H1 (cell line): ENCODE results near the gene BCL3. TPM values are rescaled to one million over a fixed set of nuclear protein-coding genes. Genes with fewer than 3 reads are reported as not detected.

ENCODE experiments used
- CTCF ChIA-PET: fragments of 300-600 bp; sonication (Branson Sonifier 250); formaldehyde crosslinking; loops from one replicate; lab custom pipeline; 2021; ENCODE audit not compliant: partially characterized antibody; lab: Charles Lee
- POLR2A ChIA-PET: fragments of 300-600 bp; sonication (Branson Sonifier 250); formaldehyde crosslinking; loops from one replicate; lab custom pipeline; 2021; ENCODE audit warnings: inconsistent platforms; ENCODE audit not compliant: partially characterized antibody; lab: Charles Lee
- DNase-seq, 2 experiments: peaks; one replicate each; pipeline versions ENCODE4 v3.0.0 to v3.0.0-alpha.2; 2010 to 2022; ENCODE audit warnings: low spot score in 2 of 2, low read depth in 1 of 2, mixed read lengths in 1 of 2
- FAIRE-seq: peaks from 2 replicates; lab custom pipeline; 2011; peaks lifted over from hg19 to GRCh38; lab: Jason Lieb, UNC
- H2AFZ ChIP-seq: 2 replicates; pipeline ENCODE4 v1.8.1; 2012; ENCODE audit warnings: low read length, inconsistent platforms
- H2AK5ac ChIP-seq: 2 replicates; pipeline ENCODE4 v1.6.1; 2013; ENCODE audit warnings: low read depth, low read length
- H2BK120ac ChIP-seq: replicated peaks from 2 replicates; pipeline ENCODE3; 2013; ENCODE audit warnings: low read depth, low read length, inconsistent platforms
- H2BK12ac ChIP-seq: 2 replicates; pipeline ENCODE4 v1.6.1; 2013; ENCODE audit warnings: low read depth, low read length
- H2BK15ac ChIP-seq: 2 replicates; pipeline ENCODE4 v1.6.1; 2013; ENCODE audit warnings: low read length
- H2BK20ac ChIP-seq: 2 replicates; pipeline ENCODE4 v1.6.1; 2013; ENCODE audit warnings: low read length
- H2BK5ac ChIP-seq: 2 replicates; pipeline ENCODE4 v1.6.1; 2013; ENCODE audit warnings: low read depth, low read length
- H3K14ac ChIP-seq: 2 replicates; pipeline ENCODE4 v1.6.1; 2013; ENCODE audit warnings: inconsistent platforms; ENCODE audit not compliant: insufficient read length
- H3K18ac ChIP-seq: 2 replicates; pipeline ENCODE4 v1.6.1; 2013; ENCODE audit warnings: low read length; ENCODE audit errors: extremely low read depth
- H3K23ac ChIP-seq: 2 replicates; pipeline ENCODE4 v1.6.1; 2013; ENCODE audit warnings: inconsistent platforms; ENCODE audit not compliant: insufficient read length
- H3K23me2 ChIP-seq: 2 replicates; pipeline ENCODE4 v1.6.1; 2013; ENCODE audit warnings: low read depth, low read length
- H3K27ac ChIP-seq: 2 replicates; pipeline ENCODE4 v1.6.1; 2011; ENCODE audit warnings: low read depth, low read length, inconsistent platforms
- H3K27me3 ChIP-seq, 4 experiments: replicated peaks in 1 of 4; 1 replicate in 1 of 4; 2 replicates in 3 of 4; pipeline versions ENCODE4 v1.6.1 to v1.8.1; 2011 to 2013; ENCODE audit warnings: low read length in 3 of 4, mild to moderate bottlenecking in 3 of 4, inconsistent platforms in 2 of 4, mixed read lengths in 2 of 4, moderate library complexity in 1 of 4; ENCODE audit not compliant: control insufficient read depth in 3 of 4, insufficient read depth in 3 of 4; ENCODE audit errors: extremely low read depth in 1 of 4
- H3K36me3 ChIP-seq, 4 experiments: 2 replicates each; pipeline versions ENCODE4 v1.6.1 to v1.8.1; 2011 to 2013; ENCODE audit warnings: mild to moderate bottlenecking in 4 of 4, low read length in 3 of 4, moderate library complexity in 2 of 4, control low read depth in 1 of 4, inconsistent platforms in 1 of 4; ENCODE audit not compliant: insufficient read depth in 4 of 4, control insufficient read depth in 2 of 4
- H3K4ac ChIP-seq: replicated peaks from 2 replicates; pipeline ENCODE3; 2013; ENCODE audit warnings: low read length, low read depth, mixed read lengths, inconsistent platforms; ENCODE audit not compliant: insufficient read length
- H3K4me1 ChIP-seq, 4 experiments: replicated peaks in 1 of 4; 1 replicate in 1 of 4; 2 replicates in 3 of 4; pipeline versions ENCODE4 v1.6.1 to v1.8.1; 2011 to 2013; ENCODE audit warnings: low read length in 3 of 4, inconsistent platforms in 2 of 4, mixed read lengths in 1 of 4; ENCODE audit not compliant: insufficient read depth in 4 of 4, control insufficient read depth in 3 of 4
- H3K4me2 ChIP-seq, 2 experiments: 2 replicates each; pipeline versions ENCODE4 v1.6.1 to v1.8.1; 2011 to 2013; ENCODE audit warnings: low read depth in 2 of 2, low read length in 2 of 2, control low read depth in 1 of 2, inconsistent platforms in 1 of 2, mild to moderate bottlenecking in 1 of 2; ENCODE audit not compliant: insufficient read depth in 1 of 2
- H3K4me3 ChIP-seq, 4 experiments: fragments of 200-600, 300-600 bp in 1 of 4; sonication (generic), shearing (Covaris generic), sonication (Bioruptor Twin) in 1 of 4; 2 replicates each; pipeline versions ENCODE4 v1.5.1 to v1.8.1; 2011 to 2016; ENCODE audit warnings: low read length in 4 of 4, low read depth in 3 of 4, control low read depth in 2 of 4, inconsistent platforms in 2 of 4, mild to moderate bottlenecking in 2 of 4, mixed read lengths in 1 of 4, moderate library complexity in 1 of 4; ENCODE audit not compliant: insufficient read depth in 2 of 4; ENCODE audit errors: extremely low read depth in 1 of 4
- H3K56ac ChIP-seq: replicated peaks from 2 replicates; pipeline ENCODE3; 2013; ENCODE audit warnings: low read depth, mild to moderate bottlenecking, mixed read lengths, low read length, inconsistent platforms; ENCODE audit not compliant: insufficient read length
- H3K79me1 ChIP-seq: 2 replicates; pipeline ENCODE4 v1.6.1; 2013; ENCODE audit warnings: low read depth, low read length, control low read depth
- H3K79me2 ChIP-seq, 2 experiments: 2 replicates each; pipeline versions ENCODE4 v1.6.1 to v1.8.1; 2012 to 2013; ENCODE audit warnings: low read length in 2 of 2, mild to moderate bottlenecking in 2 of 2, inconsistent platforms in 1 of 2; ENCODE audit not compliant: insufficient read depth in 2 of 2, control insufficient read depth in 1 of 2
- H3K9ac ChIP-seq, 4 experiments: replicated peaks in 1 of 4; 1 replicate in 1 of 4; 2 replicates in 3 of 4; pipeline versions ENCODE4 v1.6.1 to v1.8.1; 2011 to 2013; ENCODE audit warnings: low read depth in 3 of 4, low read length in 3 of 4, control low read depth in 2 of 4, mild to moderate bottlenecking in 2 of 4, moderate library complexity in 2 of 4, inconsistent platforms in 1 of 4; ENCODE audit errors: extremely low read depth in 1 of 4
- H3K9me3 ChIP-seq, 2 experiments: 2 replicates each; pipeline versions ENCODE4 v1.6.1 to v1.8.1; 2012 to 2013; ENCODE audit warnings: mild to moderate bottlenecking in 2 of 2, moderate library complexity in 2 of 2, control low read depth in 1 of 2, inconsistent platforms in 1 of 2, low read depth in 1 of 2, low read length in 1 of 2, mixed read lengths in 1 of 2; ENCODE audit not compliant: insufficient read depth in 2 of 2
- H4K20me1 ChIP-seq, 2 experiments: replicated peaks in 1 of 2; 2 replicates each; pipeline versions ENCODE3 to v1.8.1; 2011 to 2013; ENCODE audit warnings: inconsistent platforms in 2 of 2, low read length in 2 of 2, mild to moderate bottlenecking in 1 of 2; ENCODE audit not compliant: insufficient read depth in 2 of 2, control insufficient read depth in 1 of 2
- H4K5ac ChIP-seq: 2 replicates; pipeline ENCODE4 v1.6.1; 2013; ENCODE audit warnings: low read length, low read depth, mixed read lengths, inconsistent platforms; ENCODE audit not compliant: insufficient read length
- H4K8ac ChIP-seq: 2 replicates; pipeline ENCODE4 v1.8.0; 2013; ENCODE audit warnings: mild to moderate bottlenecking, moderate library complexity, low read length, inconsistent platforms; ENCODE audit not compliant: insufficient read depth; ENCODE audit errors: extremely low read depth
- H4K91ac ChIP-seq: replicated peaks from 2 replicates; pipeline ENCODE3; 2013; ENCODE audit warnings: low read length, mixed read lengths, inconsistent platforms; ENCODE audit not compliant: insufficient read length
- ASH2L ChIP-seq: fragments of 200-600, 300-600 bp; sonication (generic); IDR thresholded peaks from one replicate; pipeline ENCODE4 v1.7.1; 2017; ENCODE audit warnings: low read length
- RNF2 ChIP-seq: fragments of 200-900, 300-1000 bp; sonication (generic); IDR thresholded peaks from 2 replicates; pipeline ENCODE4 v1.7.1; 2016; ENCODE audit warnings: borderline replicate concordance, low read depth, mild to moderate bottlenecking, antibody characterized with exemption, low read length; ENCODE audit not compliant: poor library complexity, severe bottlenecking; ENCODE audit errors: missing control alignments
- WGBS, 2 experiments: shearing (Covaris generic) in 1 of 2; methylation state at CpG; one replicate each; pipeline versions ENCODE4 v1.1.6 to v1.1.7; 2013 to 2015; ENCODE audit warnings: low lambda C conversion rate in 2 of 2, mixed read lengths in 2 of 2, inconsistent platforms in 1 of 2, low coverage in 1 of 2, missing lambda C conversion rate in 1 of 2; ENCODE audit not compliant: insufficient replicate concordance in 2 of 2, insufficient coverage in 1 of 2, insufficient read length in 1 of 2; ENCODE audit errors: extremely low coverage in 1 of 2, missing lambda C conversion rate in 1 of 2; 5-methylcytosine and 5-hydroxymethylcytosine counted together
- polyA plus RNA-seq, 7 experiments: library from polyadenylated mRNA; depleted of rRNA in 3 of 7; stranded (reverse) in 5 of 7; unstranded in 2 of 7; fragments of >200 nt in 5 of 7; fragments of 200-250 nt in 2 of 7; gene quantifications; 1 replicate in 5 of 7; 2 replicates in 1 of 7; 4 replicates in 1 of 7; pipeline versions ENCODE4 v1.2.1 to v1.2.3, GENCODE V29; 2011 to 2013; ENCODE audit warnings: missing spikeins in 2 of 7, mixed read lengths in 2 of 7
- total RNA-seq: library from RNA; stranded (reverse); fragmentation: NEBNext Ultra II Directional; extraction: Animal tissue kit (Norgen Biotek cat#: 25700); gene quantifications from 2 replicates; pipeline ENCODE4 v1.2.1, GENCODE V29; 2021

Gene BCL3
- total and polyA plus RNA-seq, 2 of the 8 experiments (the other 6 are each of a cell fraction or from before 2014, with no cell fraction given), result 0.88 to 2.4 TPM

DNA sequence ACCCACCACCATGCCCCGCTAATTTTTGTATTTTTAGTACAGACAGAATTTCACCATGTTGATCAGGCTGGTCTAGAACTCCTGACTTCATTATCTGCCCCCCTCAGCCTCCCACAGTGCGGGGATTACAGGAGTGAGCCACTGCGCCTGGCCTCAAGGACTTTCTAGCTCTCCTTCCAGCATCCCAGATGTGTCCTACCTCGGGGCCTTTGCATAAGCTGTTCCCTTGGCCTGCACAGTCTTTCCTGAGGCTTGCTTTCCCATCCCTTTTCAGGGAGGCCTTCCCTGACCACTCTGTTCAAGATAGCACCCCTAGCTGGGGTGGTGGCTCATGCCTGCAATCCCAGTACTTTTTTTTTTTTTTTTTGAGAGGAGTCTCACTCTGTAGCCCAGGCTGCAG lies 46.1 kb downstream of the BCL3 start:
- Histone ChIP-seq H3K36me3 (peaks cover 2 to 23% (median 9%) of the 10 kb centered on the region in 4 experiments; a peak in 6 of 8 replicates), H4K91ac (no peak overlapping the region), H2BK5ac (no peak overlapping the region), H2AFZ (no peak overlapping the region), H3K18ac (no peak overlapping the region), H3K27ac (no peak overlapping the region), H4K8ac (no peak overlapping the region), H3K4ac (no peak overlapping the region), H3K79me2 (no peaks in the 10 kb centered on the region), H3K27me3 (no peaks in the 10 kb centered on the region), H3K4me3 (no peak overlapping the region), H2BK15ac (no peak overlapping the region), H2BK12ac (no peak overlapping the region), H3K79me1 (no peaks in the 10 kb centered on the region), H3K9ac (no peak overlapping the region), H2BK120ac (no peak overlapping the region), H3K23ac (no peak overlapping the region), H3K9me3 (no peaks in the 10 kb centered on the region), H3K14ac (no peak overlapping the region), H4K20me1 (no peaks in the 10 kb centered on the region), H4K5ac (no peak overlapping the region), H3K4me2 (no peak overlapping the region), H2BK20ac (no peak overlapping the region), H3K23me2 (0 out of 2 replicates have a peak, but pooled peaks cover 1% of the 10 kb centered on the region), H2AK5ac (no peak overlapping the region), H3K4me1 (peaks cover 2 to 5% (median 4%) of the 10 kb centered on the region in 4 experiments; a peak in 4 of 7 replicates), H3K56ac (no peak overlapping the region)
- no peak for DNase-seq
- CTCF ChIA-PET, result interaction anchor here (0.7 to 9.2 kb wide), 6 partner anchors 11 to 224 kb away, joined by 3 to 80 read pairs (median 3); partner anchors contain the start of gene NECTIN2
- no peak for FAIRE-seq
- 80% methylated on average over 4 of the region's 4 CpGs; no CpG with 5 or more reads in 1 of the 2 experiments for WGBS, 2 experiments
- TF ChIP-seq RNF2 (no peak), ASH2L (no peak)
- POLR2A ChIA-PET, result interaction anchor here (1.0 to 2.2 kb wide), 4 partner anchors 11 to 98 kb away, joined by 3 to 7 read pairs (median 6); partner anchors contain the start of gene BCAM
